HG02885 (cell line): ENCODE data around the gene UBTF.

Experiments
- ATAC-seq: cut with Tn5 transposase; IDR thresholded peaks from one replicate; pipeline ENCODE4 v1.9.1; 2021; ENCODE audit warnings: mild to moderate bottlenecking; ENCODE audit not compliant: unreplicated experiment, poor library complexity

UBTF gene

GRCh38 chr17:44216694-44217093 lies 2.8 kb downstream of the UBTF start:
- ATAC-seq, result no peak

DNA sequence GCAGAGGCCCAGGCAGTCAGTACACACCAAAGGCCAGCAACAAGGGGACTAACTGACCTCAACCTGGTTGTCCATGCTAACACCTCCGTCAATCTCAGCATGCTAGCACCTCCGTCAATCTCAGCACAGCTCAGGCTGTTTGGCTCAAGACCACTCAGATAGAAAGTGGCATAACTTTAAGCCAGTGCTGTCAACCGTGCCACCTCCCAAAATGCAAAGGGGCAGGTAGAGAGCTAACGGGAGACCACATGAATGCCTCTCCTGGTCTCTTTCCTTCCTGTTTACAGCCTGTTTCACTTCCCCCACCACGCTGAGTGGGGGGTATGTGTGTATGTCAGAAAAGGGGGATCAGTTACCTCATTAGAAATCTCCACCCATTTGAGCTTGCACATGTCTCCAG lies 3.3 kb downstream of the UBTF start:
- ATAC-seq, result no peak

- no peak for ATAC-seq
Measured at GRCh38 chr17:44214896-44215295, 4.6 kb downstream of the UBTF start.

- ATAC-seq, result no peak
Measured at GRCh38 chr17:44214230-44214494, 5.3 kb downstream of the UBTF start.

DNA sequence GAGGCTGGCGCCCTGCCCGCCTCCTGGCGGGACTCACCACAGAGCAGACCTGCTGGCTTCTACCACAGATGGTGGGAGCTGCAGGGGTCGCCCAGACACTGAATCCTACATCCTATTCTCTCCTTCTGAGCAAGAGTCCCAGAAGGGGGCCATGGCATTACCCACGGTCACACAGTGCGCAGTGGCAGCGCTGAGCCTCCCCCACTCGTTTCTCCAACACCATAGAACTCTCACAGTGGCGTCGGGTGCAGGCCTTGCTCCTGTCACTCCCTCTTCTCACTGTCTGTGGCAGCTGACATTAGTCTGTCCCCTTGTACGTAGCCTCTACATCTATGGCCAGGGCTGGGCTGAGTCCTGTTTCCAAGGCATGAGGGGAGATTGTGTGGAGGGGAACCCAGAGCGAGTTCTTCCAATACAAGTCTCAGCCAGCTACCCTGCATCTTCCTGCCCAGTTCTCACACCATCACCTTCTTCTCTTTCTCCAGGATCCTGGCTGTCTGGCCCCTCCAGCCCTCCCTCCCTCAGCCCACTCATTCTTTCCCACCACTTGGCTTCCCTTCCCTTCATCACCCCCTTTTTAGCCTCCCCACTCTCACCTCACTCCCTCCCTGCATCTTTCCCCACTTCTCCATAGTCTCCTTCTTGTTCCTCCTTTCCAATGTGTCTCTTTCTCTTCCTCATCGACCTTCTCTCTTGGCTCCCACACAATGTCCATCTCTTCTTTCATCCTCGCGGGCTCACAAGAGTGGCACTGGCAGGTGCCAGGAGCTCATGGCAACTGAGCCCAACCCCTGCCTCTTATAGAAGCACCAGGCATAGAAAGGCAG lies 5.9 kb downstream of the UBTF start:
- ATAC-seq, result no peak

GRCh38 chr17:44212507-44213402 lies 6.7 kb downstream of the UBTF start:
- ATAC-seq, result no peak

- no peak for ATAC-seq
Measured at GRCh38 chr17:44211281-44212265, 7.9 kb downstream of the UBTF start.

GRCh38 chr17:44210342-44211192 lies 8.9 kb downstream of the UBTF start:
- ATAC-seq, result peak; percentile 86

DNA sequence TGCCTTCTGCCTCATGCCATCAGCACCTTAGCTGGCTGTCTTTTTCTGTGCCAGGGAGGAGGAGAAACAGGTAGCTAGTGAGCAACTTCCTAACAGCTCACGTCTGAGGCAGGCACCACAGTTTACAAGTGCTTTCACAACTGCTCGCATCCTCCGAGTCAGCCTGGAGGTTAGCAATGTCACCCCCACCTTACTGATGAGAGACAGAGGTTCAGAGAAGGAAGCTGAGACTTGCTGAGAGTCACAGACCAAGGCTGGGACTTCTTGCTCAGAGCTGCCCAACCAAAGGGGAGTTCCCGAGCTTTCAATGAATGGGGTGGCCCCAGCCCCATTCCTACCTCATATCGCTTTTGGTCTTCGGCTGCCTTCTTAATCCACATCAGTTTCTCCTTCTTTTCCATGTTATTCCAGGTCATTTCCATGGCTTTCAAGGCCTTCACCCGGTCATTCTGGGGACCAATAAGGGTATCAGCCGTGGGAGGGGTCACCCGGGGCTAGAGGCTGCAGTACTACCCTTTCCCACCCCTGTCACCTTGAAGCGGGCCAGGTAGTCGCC lies 9.6 kb downstream of the UBTF start:
- no peak for ATAC-seq

DNA sequence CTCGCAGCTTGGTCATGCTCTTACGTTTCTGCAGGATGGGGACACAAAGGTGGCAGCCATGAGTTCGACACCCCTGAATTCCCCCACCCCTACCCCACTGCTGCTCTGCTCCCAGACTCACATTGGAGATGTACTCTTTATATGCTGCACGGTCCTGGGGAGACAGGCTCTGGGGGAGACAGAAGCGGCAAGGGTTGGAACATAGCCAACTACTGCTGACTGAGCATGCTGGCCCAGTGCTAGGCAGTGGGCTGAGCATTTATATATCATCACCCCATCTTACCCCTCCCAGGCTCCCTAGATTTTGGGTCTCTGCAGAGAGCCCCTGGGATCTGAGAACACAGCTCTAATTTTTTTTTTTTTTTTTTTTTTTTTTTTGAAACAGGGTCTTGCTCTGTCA lies 11.7 kb downstream of the UBTF start:
- no peak for ATAC-seq

- no peak for ATAC-seq
Measured at GRCh38 chr17:44207319-44207718, 12.2 kb downstream of the UBTF start.

DNA sequence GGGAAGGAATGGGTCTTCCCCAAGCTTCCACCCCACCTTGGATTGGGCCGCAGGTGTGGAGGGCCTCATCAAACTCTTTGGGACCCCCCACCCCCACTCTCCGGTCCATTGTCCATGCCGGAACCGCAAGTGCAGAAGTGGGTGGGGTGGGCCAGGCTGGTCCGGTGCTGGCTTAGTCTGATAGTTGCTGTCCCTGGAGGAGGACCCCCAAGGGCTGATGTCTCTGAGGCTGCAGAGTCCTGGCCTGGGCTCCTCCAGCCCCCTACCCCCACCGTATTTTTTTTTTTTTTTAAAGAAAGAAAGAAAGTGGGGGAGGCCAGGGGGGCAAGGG lies 12.7 kb downstream of the UBTF start:
- ATAC-seq, result no peak

- ATAC-seq, result no peak
Measured at GRCh38 chr17:44205962-44206824, 13.3 kb downstream of the UBTF start.

DNA sequence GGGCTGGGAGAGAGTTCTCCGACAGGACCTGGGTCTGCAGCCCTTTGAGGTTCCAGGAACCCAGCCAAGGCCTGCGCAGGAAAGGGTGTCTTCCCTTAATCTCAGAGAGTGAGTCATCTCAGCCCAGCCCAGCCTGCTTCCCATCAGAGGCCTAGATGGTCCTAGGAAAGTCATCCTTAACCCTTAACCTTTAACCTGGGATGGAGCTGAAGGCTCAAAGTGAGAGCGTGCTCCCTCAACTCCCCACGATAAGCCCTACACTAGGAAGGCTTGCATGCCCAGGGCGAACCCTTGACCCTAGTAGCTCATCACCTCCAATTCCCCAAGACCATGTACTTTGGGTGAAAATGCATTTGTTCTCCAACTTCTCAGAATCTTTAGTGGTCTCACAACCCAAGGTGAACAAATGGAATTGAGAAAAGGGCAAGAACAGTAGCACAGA lies 15.0 kb downstream of the UBTF start:
- no peak for ATAC-seq

DNA sequence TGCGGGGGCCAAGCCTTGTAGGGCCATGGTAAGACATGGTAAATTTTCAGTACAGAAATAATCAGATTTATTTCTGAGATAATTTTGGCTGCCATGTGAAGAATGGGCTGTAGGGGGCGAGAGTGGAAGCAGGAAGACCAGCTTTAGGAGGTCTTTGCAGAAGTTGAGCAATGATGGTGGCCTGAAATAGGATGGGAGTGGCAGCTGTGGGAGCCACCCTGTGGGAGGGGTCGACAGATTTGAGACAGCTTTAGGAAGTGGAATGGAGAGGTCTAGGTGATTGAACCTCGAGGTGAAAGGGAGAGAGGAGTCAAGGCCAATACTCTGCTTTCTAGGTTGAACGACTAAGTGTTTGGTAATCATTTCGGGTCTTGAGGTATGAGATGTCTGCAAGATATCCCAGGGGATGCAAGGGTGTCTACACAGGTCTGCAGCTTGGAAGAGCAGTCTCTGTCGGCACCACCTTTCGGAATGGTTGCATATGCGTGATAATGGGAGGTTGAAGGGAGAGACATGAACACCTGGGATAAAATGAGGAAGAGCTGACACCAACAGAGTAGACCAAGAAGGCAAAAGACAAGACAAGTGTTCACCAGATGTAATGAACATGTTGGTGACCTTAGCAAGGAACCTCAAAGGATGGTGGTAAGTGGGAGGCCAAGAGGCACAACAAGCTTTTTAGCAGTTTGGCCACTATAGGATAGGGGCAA lies 15.6 kb downstream of the UBTF start:
- no peak for ATAC-seq

DNA sequence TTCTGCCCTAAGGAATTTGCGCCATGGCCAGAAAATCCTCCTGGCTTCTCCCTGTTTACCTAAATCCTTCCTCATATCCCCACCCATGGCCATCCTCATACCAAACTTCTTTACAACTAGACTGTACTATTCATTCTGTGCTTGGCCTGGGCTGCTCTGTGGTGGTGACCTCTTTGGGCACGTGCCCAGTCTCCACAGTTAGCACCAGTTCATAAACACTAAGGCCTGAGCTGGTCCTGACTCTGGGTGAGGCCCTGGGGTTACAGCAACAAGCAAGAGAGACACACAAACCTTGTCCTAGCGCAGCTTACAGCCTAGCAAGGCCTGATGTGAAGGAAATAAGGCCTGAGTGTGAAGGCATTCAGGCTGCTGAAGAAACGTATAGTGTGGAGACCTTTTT lies 16.7 kb downstream of the UBTF start:
- no peak for ATAC-seq

DNA sequence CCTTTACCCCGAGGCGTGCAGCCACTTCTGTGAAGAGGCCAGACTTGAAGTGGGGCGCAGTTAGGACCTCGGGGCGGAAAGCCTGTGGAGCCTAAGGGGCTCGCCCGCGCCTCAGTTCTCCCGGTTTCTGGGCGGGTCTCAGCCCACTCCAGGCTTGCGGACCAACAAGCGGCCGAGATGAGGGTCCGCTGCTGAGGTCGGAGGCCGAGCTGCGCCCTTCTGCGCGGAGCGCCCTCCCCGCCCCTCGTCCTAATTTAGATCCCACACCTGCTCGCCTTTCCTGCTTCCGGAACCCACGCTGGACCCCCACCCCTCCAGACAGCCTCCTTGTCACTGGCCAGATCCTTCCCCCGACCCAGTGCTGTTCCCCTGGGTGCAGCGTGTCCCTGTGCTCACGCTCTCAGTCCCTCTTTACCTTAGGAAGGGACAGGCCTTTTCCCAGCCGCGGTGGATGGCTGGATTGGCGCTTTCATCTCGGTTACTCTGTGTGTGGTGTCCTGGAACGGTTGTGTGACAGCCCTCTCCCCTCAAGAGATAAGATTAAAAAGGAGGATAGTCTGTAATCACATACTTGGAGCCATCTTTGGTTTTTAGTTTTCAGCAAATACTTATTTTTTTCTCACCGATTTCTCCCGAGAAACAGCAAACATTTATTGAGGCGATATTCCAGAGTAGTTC lies 18.9 kb downstream of the UBTF start:
- ATAC-seq, result peak; percentile 2
